ENCODE results near the gene UMODL1.

The UMODL1 gene

DNA sequence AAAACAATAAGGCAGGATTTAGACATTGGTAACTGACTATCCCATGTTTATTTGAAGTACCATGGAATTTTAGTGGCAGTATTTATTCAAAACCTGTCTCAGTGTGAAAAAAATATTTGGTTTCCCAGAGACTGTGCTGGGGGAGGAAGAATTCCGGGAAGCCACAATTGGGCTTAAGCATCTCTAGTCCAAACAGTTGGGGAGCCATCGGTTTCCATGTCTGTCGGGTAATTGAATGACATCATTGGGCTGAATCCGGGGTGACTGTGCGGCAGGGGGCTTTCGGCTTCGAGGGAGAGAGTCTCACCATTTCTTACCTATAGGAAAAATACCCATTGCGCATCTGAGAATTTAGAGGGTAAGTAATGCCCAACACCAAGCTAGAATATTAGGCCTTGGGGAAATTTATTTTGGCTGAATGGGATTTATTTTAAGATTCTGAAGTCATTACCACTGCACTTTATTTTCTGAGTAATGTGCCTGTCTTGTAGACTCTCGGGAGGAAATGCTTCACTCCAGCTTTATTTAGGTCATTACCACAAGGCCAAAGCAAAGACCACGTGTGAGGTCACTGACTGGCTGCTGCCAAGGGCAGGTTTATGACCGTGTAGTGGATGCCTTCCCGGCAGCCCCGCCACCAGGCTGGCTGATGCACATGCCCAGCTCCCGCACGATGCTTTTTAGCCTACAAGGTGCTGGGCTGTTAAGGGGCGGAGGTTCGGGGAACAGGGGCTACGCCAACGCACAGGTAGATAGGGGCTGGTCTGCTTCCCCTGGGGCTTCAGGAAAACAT lies 23.1 kb upstream of the UMODL1 start:
- no peak for DNase-seq (ENCODE audit: low read depth, low spot score)
- no peaks in the 10 kb centered on the region for H3K27me3 ChIP-seq (ENCODE audit: control insufficient read depth, insufficient read depth, low read length)
- no peaks in the 10 kb centered on the region for H3K36me3 ChIP-seq (ENCODE audit: control insufficient read depth, insufficient read depth, low read length)
- no peak overlapping the region for H3K27ac ChIP-seq (ENCODE audit: low read length)
- no peaks in the 10 kb centered on the region for H3K9me3 ChIP-seq (ENCODE audit: control insufficient read depth, insufficient read depth, low read length)
- no peaks in the 10 kb centered on the region for H3K4me1 ChIP-seq (ENCODE audit: control insufficient read depth, insufficient read depth, low read length)
- WGBS (ENCODE audit: insufficient coverage, insufficient read length) = no CpG with 5 or more reads among the region's 19 CpGs
- no peak overlapping the region for H3K4me3 ChIP-seq (ENCODE audit: low read length)

DNA sequence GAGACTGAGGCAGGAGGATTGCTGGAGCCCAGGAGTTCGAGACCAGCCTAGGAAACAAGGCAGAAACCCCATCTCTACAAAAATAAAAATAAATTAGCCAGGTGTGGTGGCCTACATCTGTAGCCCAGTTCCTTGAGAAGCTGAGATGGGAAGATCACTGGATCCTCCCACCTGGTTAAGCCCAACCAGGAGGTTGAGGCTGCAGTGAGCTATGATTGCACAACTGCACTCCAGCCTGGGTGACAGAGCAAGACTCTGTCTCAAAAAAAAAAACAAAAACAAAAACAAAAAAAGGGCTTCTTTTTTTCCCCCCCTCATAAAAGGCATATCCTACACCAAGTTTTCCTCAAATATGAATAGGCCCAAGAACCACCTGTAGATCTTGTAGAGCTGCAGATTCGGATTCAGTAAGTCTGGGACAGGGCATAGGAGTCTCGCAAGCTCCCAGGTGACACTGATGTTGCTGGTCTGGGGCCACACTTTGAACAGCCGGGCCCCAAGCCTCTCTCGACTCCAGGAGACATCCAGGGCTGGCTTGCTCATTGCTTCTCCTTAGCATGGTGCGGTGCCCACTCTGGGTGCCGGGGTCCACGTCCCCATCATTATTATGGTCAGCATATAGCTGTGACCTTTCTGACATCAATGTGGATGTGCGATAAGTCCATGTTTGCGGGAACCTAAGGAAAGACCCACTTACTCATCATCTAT lies 22.1 kb upstream of the UMODL1 start:
- Histone ChIP-seq H3K27ac (ENCODE audit: low read length) (no peak overlapping the region), H3K9me3 (ENCODE audit: control insufficient read depth, insufficient read depth, low read length) (no peaks in the 10 kb centered on the region), H3K27me3 (ENCODE audit: control insufficient read depth, insufficient read depth, low read length) (no peaks in the 10 kb centered on the region), H3K4me1 (ENCODE audit: control insufficient read depth, insufficient read depth, low read length) (no peaks in the 10 kb centered on the region), H3K36me3 (ENCODE audit: control insufficient read depth, insufficient read depth, low read length) (no peaks in the 10 kb centered on the region), H3K4me3 (ENCODE audit: low read length) (no peak overlapping the region)
- DNase-seq (ENCODE audit: low read depth, low spot score) = no peak
- WGBS (ENCODE audit: insufficient coverage, insufficient read length) = no CpG with 5 or more reads among the region's 10 CpGs

DNA sequence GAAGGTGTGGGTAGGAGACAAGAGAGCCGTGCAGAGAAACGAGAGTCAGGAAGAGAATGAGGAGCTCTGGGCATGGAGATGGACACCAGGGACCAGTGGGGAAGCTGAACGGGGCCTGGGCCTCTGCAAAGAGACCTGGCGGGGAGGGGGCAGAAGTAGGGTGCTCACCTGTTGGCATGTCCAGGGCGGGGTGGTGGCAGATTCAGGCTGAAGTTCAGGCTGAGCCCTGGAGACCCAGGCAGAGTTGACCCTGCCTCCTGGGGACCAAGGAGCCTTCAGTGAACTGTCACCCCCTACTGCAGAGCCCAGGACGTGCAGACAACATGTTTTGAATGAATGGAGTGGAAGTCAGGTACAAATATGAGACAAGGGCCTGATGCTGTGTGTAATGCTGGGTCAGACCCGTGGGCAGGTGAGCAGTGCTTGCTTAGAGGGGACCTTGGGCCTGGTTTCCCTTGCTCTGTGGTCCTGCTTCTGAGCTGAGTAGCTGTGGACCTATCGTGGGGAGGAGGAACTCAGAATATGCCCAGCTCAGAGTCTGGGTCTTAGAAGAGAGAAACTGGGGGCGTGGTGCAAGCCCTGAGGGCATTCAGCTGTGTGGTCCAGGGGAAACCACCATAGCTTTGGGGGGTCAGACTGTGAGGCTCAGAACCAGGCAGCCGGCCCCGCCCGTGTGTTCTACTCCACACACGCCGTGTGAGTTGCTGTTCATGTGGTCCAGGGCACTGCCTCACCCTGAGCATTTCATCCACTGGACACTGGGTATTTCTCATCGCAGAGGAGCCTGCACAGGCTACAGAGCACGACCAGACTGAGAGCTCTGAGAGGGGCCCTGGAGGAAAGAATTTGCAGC lies 21.3 kb upstream of the UMODL1 start:
- no peak overlapping the region for H3K4me3 ChIP-seq (ENCODE audit: low read length)
- no peaks in the 10 kb centered on the region for H3K27me3 ChIP-seq (ENCODE audit: control insufficient read depth, insufficient read depth, low read length)
- H3K36me3 ChIP-seq (ENCODE audit: control insufficient read depth, insufficient read depth, low read length) = no peaks in the 10 kb centered on the region
- no peaks in the 10 kb centered on the region for H3K9me3 ChIP-seq (ENCODE audit: control insufficient read depth, insufficient read depth, low read length)
- no peak for DNase-seq (ENCODE audit: low read depth, low spot score)
- WGBS (ENCODE audit: insufficient coverage, insufficient read length) = no CpG with 5 or more reads among the region's 16 CpGs
- no peaks in the 10 kb centered on the region for H3K4me1 ChIP-seq (ENCODE audit: control insufficient read depth, insufficient read depth, low read length)
- no peak overlapping the region for H3K27ac ChIP-seq (ENCODE audit: low read length)

DNA sequence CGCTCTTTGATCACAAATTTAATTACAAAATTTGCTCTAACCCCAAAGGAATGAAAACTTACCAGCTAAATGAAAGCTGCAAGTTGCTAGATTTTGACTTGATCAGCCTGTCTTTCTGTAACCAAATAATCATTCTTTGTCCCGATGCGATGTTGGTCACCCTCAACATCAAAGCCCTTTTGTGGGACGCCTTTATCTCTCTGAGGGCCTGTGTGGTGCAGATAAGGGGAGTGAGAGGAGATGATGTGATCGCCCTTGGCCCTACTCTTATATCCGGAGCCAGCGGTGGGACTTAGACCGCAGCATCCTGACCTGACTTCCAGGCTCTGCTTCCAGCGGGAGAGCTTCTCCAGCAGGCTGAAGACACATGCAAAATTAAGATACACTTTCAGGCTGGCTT lies 19.3 kb upstream of the UMODL1 start:
- Histone ChIP-seq H3K9me3 (ENCODE audit: control insufficient read depth, insufficient read depth, low read length) (no peaks in the 10 kb centered on the region), H3K4me1 (ENCODE audit: control insufficient read depth, insufficient read depth, low read length) (no peaks in the 10 kb centered on the region; the same call in 1 of the 2 replicates), H3K27ac (ENCODE audit: low read length) (no peak overlapping the region), H3K36me3 (ENCODE audit: control insufficient read depth, insufficient read depth, low read length) (no peaks in the 10 kb centered on the region), H3K4me3 (ENCODE audit: low read length) (no peak overlapping the region), H3K27me3 (ENCODE audit: control insufficient read depth, insufficient read depth, low read length) (no peaks in the 10 kb centered on the region)
- no peak for DNase-seq (ENCODE audit: low read depth, low spot score)
- WGBS (ENCODE audit: insufficient coverage, insufficient read length) = no CpG with 5 or more reads among the region's 9 CpGs

DNA sequence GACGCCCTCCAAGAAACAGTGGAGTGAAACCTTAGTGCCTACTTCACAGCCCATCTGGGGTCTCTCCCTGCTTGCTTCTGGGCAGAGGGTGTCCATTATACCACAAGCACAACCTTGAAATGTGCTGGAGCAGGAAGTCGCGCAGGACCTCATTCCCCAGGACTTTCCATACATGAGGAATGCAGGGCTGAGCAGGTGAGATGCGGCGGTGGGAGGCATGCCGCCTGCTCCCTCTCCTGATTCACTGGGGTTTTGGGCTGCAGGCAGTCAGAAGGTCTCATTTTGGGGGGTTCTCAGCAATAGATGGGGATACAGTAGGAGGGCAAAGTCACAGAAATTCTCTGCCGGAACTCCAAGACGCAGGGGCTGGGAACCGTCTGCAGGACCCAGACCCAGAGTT lies 15.7 kb upstream of the UMODL1 start:
- no peak for DNase-seq (ENCODE audit: low read depth, low spot score)
- Histone ChIP-seq H3K4me1 (ENCODE audit: control insufficient read depth, insufficient read depth, low read length) (no peaks in the 10 kb centered on the region; the same call in 1 of the 2 replicates), H3K36me3 (ENCODE audit: control insufficient read depth, insufficient read depth, low read length) (no peaks in the 10 kb centered on the region), H3K27me3 (ENCODE audit: control insufficient read depth, insufficient read depth, low read length) (no peaks in the 10 kb centered on the region), H3K9me3 (ENCODE audit: control insufficient read depth, insufficient read depth, low read length) (no peaks in the 10 kb centered on the region), H3K27ac (ENCODE audit: low read length) (no peak overlapping the region), H3K4me3 (ENCODE audit: low read length) (no peak overlapping the region)
- no CpG with 5 or more reads among the region's 9 CpGs for WGBS (ENCODE audit: insufficient coverage, insufficient read length)

DNA sequence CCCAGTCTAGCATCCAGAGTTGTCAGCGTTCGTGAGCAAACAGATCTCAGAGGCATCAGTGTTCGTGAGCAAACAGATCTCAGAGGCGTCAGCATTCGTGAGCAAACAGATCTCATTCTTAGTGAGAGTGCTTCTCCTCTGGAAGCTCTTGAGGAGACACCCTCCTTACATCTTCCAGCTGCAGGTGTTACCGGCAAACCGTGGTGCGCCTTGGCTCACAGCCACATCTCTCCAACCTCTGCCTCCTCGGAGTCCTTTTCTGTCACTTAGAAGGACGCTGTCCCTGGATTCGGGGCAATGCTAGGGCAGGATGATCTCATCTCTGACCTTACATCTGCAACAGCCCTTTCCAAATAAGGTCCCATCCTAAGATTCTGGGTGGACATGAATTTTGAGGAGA lies 14.6 kb upstream of the UMODL1 start:
- H3K27me3 ChIP-seq (ENCODE audit: control insufficient read depth, insufficient read depth, low read length) = no peaks in the 10 kb centered on the region
- no peaks in the 10 kb centered on the region for H3K36me3 ChIP-seq (ENCODE audit: control insufficient read depth, insufficient read depth, low read length)
- no peak overlapping the region for H3K4me3 ChIP-seq (ENCODE audit: low read length)
- DNase-seq (ENCODE audit: low read depth, low spot score) = no peak
- no peak overlapping the region for H3K27ac ChIP-seq (ENCODE audit: low read length)
- no peaks in the 10 kb centered on the region for H3K9me3 ChIP-seq (ENCODE audit: control insufficient read depth, insufficient read depth, low read length)
- no peaks in the 10 kb centered on the region; the same call in 1 of the 2 replicates for H3K4me1 ChIP-seq (ENCODE audit: control insufficient read depth, insufficient read depth, low read length)
- no CpG with 5 or more reads among the region's 11 CpGs for WGBS (ENCODE audit: insufficient coverage, insufficient read length)

DNA sequence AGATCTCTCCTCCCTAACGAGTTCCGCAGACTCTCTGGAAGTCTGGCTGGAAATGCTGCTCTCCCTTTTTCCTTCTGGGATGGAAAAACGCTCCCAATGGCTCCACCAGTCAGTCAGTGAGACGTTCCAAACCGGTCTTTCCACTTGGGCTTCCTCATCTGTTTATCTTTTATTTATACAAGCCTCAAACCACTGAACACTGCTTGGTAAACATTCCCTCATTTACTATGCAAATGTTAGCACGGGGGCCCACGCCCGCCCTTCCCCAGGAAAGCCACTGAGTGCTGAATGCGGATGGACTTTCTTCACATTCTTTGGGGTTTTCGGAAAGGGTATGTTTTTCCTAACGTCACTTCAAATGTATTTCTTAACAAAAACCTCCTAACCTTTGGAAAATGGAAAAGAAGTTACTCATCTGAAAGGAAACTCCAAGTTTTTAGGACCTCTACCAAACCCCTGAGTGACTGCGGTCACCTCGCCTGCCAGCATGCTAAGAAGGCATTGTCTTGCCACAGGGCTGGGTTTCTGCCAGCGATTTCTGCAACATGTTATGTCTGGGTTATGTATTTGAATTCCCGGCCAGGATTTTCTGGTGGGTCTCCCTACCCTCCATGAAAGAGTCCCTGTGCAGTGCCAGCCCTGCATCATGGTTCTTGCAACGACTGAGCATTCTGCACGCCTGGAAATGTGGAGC lies 14.0 kb upstream of the UMODL1 start:
- Histone ChIP-seq H3K27ac (ENCODE audit: low read length) (no peak overlapping the region), H3K36me3 (ENCODE audit: control insufficient read depth, insufficient read depth, low read length) (no peaks in the 10 kb centered on the region), H3K27me3 (ENCODE audit: control insufficient read depth, insufficient read depth, low read length) (no peaks in the 10 kb centered on the region), H3K4me3 (ENCODE audit: low read length) (no peak overlapping the region), H3K9me3 (ENCODE audit: control insufficient read depth, insufficient read depth, low read length) (no peaks in the 10 kb centered on the region), H3K4me1 (ENCODE audit: control insufficient read depth, insufficient read depth, low read length) (no peaks in the 10 kb centered on the region; the same call in 1 of the 2 replicates)
- WGBS (ENCODE audit: insufficient coverage, insufficient read length) = no CpG with 5 or more reads among the region's 17 CpGs
- DNase-seq (ENCODE audit: low read depth, low spot score) = no peak

DNA sequence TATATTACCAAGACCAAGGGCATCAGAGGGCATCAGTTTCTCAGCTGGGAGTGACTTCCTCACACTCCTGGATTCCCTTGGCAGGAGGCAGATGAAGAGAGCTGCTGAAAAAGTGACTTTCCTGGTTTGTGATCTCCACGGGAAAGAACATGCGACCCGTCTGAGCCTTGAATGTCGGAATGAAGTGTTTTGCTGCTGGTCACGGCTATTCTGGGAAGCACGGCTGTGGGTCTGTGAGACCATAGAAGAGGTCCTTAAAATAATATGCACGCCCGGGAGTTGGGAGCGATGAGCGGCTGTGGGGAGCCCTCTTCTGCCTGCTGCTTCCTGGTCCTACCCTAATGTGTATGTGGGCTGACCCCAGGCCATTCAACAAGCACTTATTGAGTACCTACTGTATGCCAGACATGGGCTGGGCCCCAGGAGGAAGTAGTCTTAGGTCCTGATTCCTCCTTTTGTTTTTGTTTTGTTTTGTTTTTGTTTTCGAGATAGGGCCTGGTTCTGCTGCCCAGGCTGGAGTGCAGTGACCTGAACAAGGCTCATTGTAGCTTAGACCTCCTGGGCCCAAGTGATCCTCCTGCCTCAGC lies 13.2 kb upstream of the UMODL1 start:
- WGBS (ENCODE audit: insufficient coverage, insufficient read length) = no CpG with 5 or more reads among the region's 11 CpGs

DNA sequence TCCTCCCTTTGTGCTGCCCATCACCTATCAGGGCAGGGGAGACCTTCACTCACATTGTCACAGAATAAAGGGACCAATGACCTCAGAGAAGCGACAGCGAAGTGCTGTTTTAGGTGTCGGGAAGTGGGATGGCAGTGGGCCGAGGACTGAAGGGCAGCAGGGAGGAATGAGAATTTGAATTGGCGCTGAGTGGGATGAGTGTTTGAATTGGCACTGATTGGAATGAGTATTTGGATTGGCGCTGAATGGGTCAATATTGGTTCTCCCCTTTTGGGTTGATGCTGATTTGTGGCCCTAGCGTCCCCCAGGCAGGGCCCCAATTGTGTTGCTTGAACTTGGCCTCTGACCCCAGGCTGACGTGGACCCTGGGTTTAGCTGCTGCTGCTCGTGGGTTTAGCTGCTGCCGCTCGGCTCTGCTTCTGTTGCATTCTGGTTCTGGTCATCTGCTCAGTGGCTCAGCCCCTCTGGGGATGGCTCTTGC lies 12.4 kb upstream of the UMODL1 start:
- Histone ChIP-seq H3K27me3 (ENCODE audit: control insufficient read depth, insufficient read depth, low read length) (no peaks in the 10 kb centered on the region), H3K9me3 (ENCODE audit: control insufficient read depth, insufficient read depth, low read length) (no peaks in the 10 kb centered on the region), H3K4me1 (ENCODE audit: control insufficient read depth, insufficient read depth, low read length) (no peaks in the 10 kb centered on the region; the same call in 1 of the 2 replicates), H3K27ac (ENCODE audit: low read length) (no peak overlapping the region), H3K4me3 (ENCODE audit: low read length) (no peak overlapping the region), H3K36me3 (ENCODE audit: control insufficient read depth, insufficient read depth, low read length) (no peaks in the 10 kb centered on the region)
- no peak for DNase-seq (ENCODE audit: low read depth, low spot score)
- 100% methylated on average over 1 of the region's 11 CpGs for WGBS (ENCODE audit: insufficient coverage, insufficient read length)

More for the DNA sequence above, 13.2 kb upstream of the UMODL1 start:
- no peaks in the 10 kb centered on the region for H3K9me3 ChIP-seq (ENCODE audit: control insufficient read depth, insufficient read depth, low read length)
- H3K36me3 ChIP-seq (ENCODE audit: control insufficient read depth, insufficient read depth, low read length) = no peaks in the 10 kb centered on the region
- no peaks in the 10 kb centered on the region; the same call in 1 of the 2 replicates for H3K4me1 ChIP-seq (ENCODE audit: control insufficient read depth, insufficient read depth, low read length)
- H3K4me3 ChIP-seq (ENCODE audit: low read length) = no peak overlapping the region
- DNase-seq (ENCODE audit: low read depth, low spot score) = no peak
- H3K27ac ChIP-seq (ENCODE audit: low read length) = no peak overlapping the region
- H3K27me3 ChIP-seq (ENCODE audit: control insufficient read depth, insufficient read depth, low read length) = no peaks in the 10 kb centered on the region
